Caco-2 (cell line): ENCODE results near the gene ETV6. TPM values are rescaled to one million over a fixed set of nuclear protein-coding genes. Genes with fewer than 3 reads are reported as not detected.

Source experiments
- BruUV-seq: library from RNA; stranded (reverse); fragments of 400-500 nt; replicated peaks from 2 replicates; lab custom pipeline; 2021; lab: Mats Ljungman, UMichigan
- CTCF ChIA-PET: fragments of 300-600 bp; sonication (Branson Sonifier 250); formaldehyde crosslinking; loops from one replicate; lab custom pipeline; 2022; ENCODE audit warnings: antibody characterized with exemption; lab: Charles Lee
- POLR2A ChIA-PET: fragments of 300-600 bp; sonication (Branson Sonifier 250); formaldehyde crosslinking; loops from one replicate; lab custom pipeline; 2022; ENCODE audit warnings: antibody characterized with exemption; lab: Charles Lee
- DNase-seq, 2 experiments: peaks; one replicate each; pipeline versions ENCODE4 v3.0.0 to v3.0.0-alpha.2; 2020 to 2022
- H3K27me3 ChIP-seq: replicated peaks from 2 replicates; pipeline ENCODE4 v1.6.0; 2011; ENCODE audit warnings: low read length; ENCODE audit not compliant: control insufficient read depth, insufficient read depth
- H3K36me3 ChIP-seq: 2 replicates; pipeline ENCODE4 v1.5.1; 2011; ENCODE audit warnings: low read length; ENCODE audit not compliant: control insufficient read depth, insufficient read depth
- H3K4me1 ChIP-seq: fragments of 250-450 bp; sonication (Bioruptor Pico); 2 replicates; pipeline ENCODE4 v1.5.1; 2020; ENCODE audit warnings: mild to moderate bottlenecking
- H3K4me3 ChIP-seq: 2 replicates; pipeline ENCODE4 v1.5.1; 2011; ENCODE audit warnings: low read depth, mild to moderate bottlenecking, control low read depth, low read length
- H3K9me3 ChIP-seq: fragments of 250-450 bp; sonication (Bioruptor Pico); 2 replicates; pipeline ENCODE4 v1.5.1; 2020; ENCODE audit warnings: mild to moderate bottlenecking, moderate library complexity
- H3K27ac Mint-ChIP-seq: one replicate; pipeline ENCODE4 v1.8.0; 2022; ENCODE audit warnings: mixed read lengths; ENCODE audit not compliant: unreplicated experiment
- H3K27me3 Mint-ChIP-seq: one replicate; pipeline ENCODE4 v1.8.0; 2022; ENCODE audit warnings: mixed read lengths; ENCODE audit not compliant: insufficient read depth, unreplicated experiment
- H3K36me3 Mint-ChIP-seq: one replicate; pipeline ENCODE4 v1.8.0; 2022; ENCODE audit warnings: mild to moderate bottlenecking, mixed read lengths; ENCODE audit not compliant: insufficient read depth, unreplicated experiment
- H3K4me1 Mint-ChIP-seq: one replicate; pipeline ENCODE4 v1.8.0; 2022; ENCODE audit warnings: low read depth, mixed read lengths; ENCODE audit not compliant: unreplicated experiment
- H3K4me3 Mint-ChIP-seq: one replicate; pipeline ENCODE4 v1.8.0; 2022; ENCODE audit warnings: mild to moderate bottlenecking, moderate library complexity, mixed read lengths; ENCODE audit not compliant: unreplicated experiment
- H3K9me3 Mint-ChIP-seq: one replicate; pipeline ENCODE4 v1.8.0; 2022; ENCODE audit warnings: mixed read lengths; ENCODE audit not compliant: unreplicated experiment
- CTCF ChIP-seq, 2 experiments: fragments of 200-600 bp in 1 of 2; IDR thresholded peaks; 1 replicate in 1 of 2; 2 replicates in 1 of 2; pipeline versions ENCODE4 v1.5.1 to v1.8.0; 2011 to 2022; ENCODE audit warnings: antibody characterized with exemption in 1 of 2, control low read depth in 1 of 2, inconsistent platforms in 1 of 2, low read depth in 1 of 2, low read length in 1 of 2, mild to moderate bottlenecking in 1 of 2, moderate library complexity in 1 of 2; ENCODE audit not compliant: insufficient read depth in 1 of 2, severe bottlenecking in 1 of 2, unreplicated experiment in 1 of 2
- intact Hi-C: fragments of 100-400 bp; cut with micrococcal nuclease; formaldehyde crosslinking; loops from one replicate; pipeline ENCODE4 v1.10.0; 2022; ENCODE audit not compliant: unreplicated experiment
- total RNA-seq: library from RNA; stranded (reverse); gene quantifications from 2 replicates; pipeline ENCODE4 v1.2.3, GENCODE V29; 2022

ETV6 gene
- total RNA-seq, 1 experiment from 2014 or later, result 15.6 TPM

- Mint-ChIP-seq H3K4me1 (peaks cover 18% of the 10 kb centered on the region), H3K9me3 (no peaks in the 10 kb centered on the region)
- no TSS peak for BruUV-seq
These were observed 77.7 kb downstream of the ETV6 start for GRCh38 chr12:11727133-11727664.

GRCh38 chr12:11728154-11728755, 78.8 kb downstream of the ETV6 start:
- Mint-ChIP-seq H3K4me3 (no peak overlapping the region), H3K4me1 (peaks cover 17% of the 10 kb centered on the region), H3K27me3 (no peaks in the 10 kb centered on the region), H3K36me3 (no peaks in the 10 kb centered on the region), H3K27ac (no peak overlapping the region), H3K9me3 (no peaks in the 10 kb centered on the region)
- Histone ChIP-seq H3K36me3 (no peaks in the 10 kb centered on the region), H3K4me3 (no peak overlapping the region), H3K9me3 (no peaks in the 10 kb centered on the region), H3K27me3 (no peaks in the 10 kb centered on the region), H3K4me1 (peaks cover 18% of the 10 kb centered on the region)
- POLR2A ChIA-PET, result no interaction called here
- CTCF ChIA-PET, result no interaction called here
- no TSS peak for BruUV-seq
- DNase-seq, result no peak
- intact Hi-C loops, result no loop called here
- no peak for TF ChIP-seq CTCF (IDR thresholded peaks at IDR 0.05; ENCODE audit: insufficient read depth in 1 of 2, low read depth in 1 of 2, low read length in 1 of 2, severe bottlenecking in 1 of 2, unreplicated experiment in 1 of 2)

More at GRCh38 chr12:11727133-11727664, 77.7 kb downstream of the ETV6 start:
- Histone ChIP-seq H3K4me1 (peaks cover 23% of the 10 kb centered on the region), H3K9me3 (no peaks in the 10 kb centered on the region), H3K36me3 (no peaks in the 10 kb centered on the region), H3K4me3 (no peak overlapping the region), H3K27me3 (no peaks in the 10 kb centered on the region)
- no peak for DNase-seq
- H3K27me3 Mint-ChIP-seq, result no peaks in the 10 kb centered on the region
- no peak for TF ChIP-seq CTCF (IDR thresholded peaks at IDR 0.05; ENCODE audit: insufficient read depth in 1 of 2, low read depth in 1 of 2, low read length in 1 of 2, severe bottlenecking in 1 of 2, unreplicated experiment in 1 of 2)
- intact Hi-C loops, result no loop called here
- H3K4me3 Mint-ChIP-seq, result no peak overlapping the region
- no peaks in the 10 kb centered on the region for H3K36me3 Mint-ChIP-seq
- no peak overlapping the region for H3K27ac Mint-ChIP-seq
- ChIA-PET POLR2A (no interaction called here), CTCF (no interaction called here)

- H3K36me3 Mint-ChIP-seq, result no peaks in the 10 kb centered on the region
- H3K4me1 ChIP-seq, result peaks cover 18% of the 10 kb centered on the region
- peaks cover 14% of the 10 kb centered on the region for H3K4me1 Mint-ChIP-seq
- no peak overlapping the region for H3K4me3 ChIP-seq
- H3K27ac Mint-ChIP-seq, result peak overlapping the region; percentile 46
- TF ChIP-seq CTCF (IDR thresholded peaks at IDR 0.05; ENCODE audit: insufficient read depth in 1 of 2, low read depth in 1 of 2, low read length in 1 of 2, severe bottlenecking in 1 of 2, unreplicated experiment in 1 of 2), result no peak
- no peak overlapping the region for H3K4me3 Mint-ChIP-seq
- no peaks in the 10 kb centered on the region for H3K9me3 Mint-ChIP-seq
- no peaks in the 10 kb centered on the region for H3K36me3 ChIP-seq
- no TSS peak for BruUV-seq
- H3K27me3 Mint-ChIP-seq, result no peaks in the 10 kb centered on the region
- intact Hi-C loops, result no loop called here
- no peaks in the 10 kb centered on the region for H3K9me3 ChIP-seq
- H3K27me3 ChIP-seq, result no peaks in the 10 kb centered on the region
- DNase-seq, result no peak
- ChIA-PET POLR2A (no interaction called here), CTCF (no interaction called here)
These were observed 79.5 kb downstream of the ETV6 start for GRCh38 chr12:11729008-11729407.
